GM19328 (cell line): ENCODE data around the gene PPFIA1.
A peak's percentile ranks its signal among the peaks of the same experiment; 100 is the strongest.

ENCODE experiments used
- ATAC-seq: cut with Tn5 transposase; IDR thresholded peaks from one replicate; pipeline ENCODE4 v1.9.1; 2021; ENCODE audit warnings: mild to moderate bottlenecking, moderate library complexity; ENCODE audit not compliant: unreplicated experiment

PPFIA1 gene

DNA sequence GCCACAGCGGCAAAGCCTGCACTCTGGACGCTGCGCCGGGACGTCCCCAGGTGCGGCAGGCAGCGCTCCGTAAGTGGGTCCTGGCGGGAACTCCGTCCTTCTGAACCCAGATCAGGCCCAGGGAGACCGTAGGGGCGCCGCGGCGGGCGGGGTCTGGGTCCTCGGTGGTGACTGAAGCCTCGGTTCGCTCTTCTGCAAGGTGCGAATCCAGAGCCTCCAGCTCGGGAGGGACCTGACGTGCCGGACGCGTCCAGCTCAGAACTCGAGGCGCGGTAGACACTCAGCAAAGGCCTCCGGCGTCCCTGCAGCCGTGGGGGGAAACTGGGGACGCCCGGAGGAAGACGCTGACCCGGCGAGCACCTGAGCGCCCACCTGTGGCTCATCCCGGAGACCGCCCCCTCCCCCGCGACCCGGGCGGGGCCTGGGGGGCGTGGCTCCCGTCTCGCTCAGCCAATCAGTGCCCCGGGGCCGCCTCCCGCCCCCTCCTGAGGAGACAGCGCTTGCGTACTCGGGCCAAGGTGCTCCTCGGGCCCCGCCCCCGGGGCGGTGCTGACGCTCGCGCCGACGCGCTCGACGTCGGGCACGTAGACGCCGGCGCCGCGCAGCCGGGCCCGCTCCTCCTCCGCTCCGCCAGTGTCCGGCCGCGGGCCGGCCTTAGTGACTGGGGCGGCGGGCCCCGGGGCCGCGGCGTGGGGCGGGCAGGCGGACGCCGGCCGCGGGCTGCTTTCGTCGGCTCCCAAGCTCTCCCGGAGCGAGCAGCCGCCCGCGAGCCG is at the start of gene PPFIA1:
PPFIA1 (plus strand) TSS at position 587 of the 773 bp plus-strand sequence. CDS start 1,483 bp downstream, outside the sequence.
- ATAC-seq: peak; percentile 84

DNA sequence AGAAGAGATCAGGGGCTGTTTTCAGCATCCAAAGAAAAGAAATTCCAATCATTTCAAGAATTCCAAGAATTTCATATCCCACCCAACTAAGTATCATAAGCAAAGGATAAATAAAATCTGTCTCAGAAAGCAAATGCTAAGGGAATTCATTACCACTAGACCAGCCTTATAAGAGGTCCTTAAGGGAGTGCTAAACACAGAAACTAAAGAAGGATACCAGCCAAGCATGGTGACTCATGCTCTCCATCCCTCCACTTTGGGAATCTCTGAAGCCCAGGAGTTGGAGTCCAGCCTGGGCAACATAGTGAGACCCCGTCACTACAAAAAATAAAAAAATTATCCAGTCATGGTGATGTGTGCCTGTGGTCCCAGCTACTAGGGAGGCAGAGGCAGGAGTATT is 49.6 kb upstream of the PPFIA1 start:
- no peak for ATAC-seq

DNA sequence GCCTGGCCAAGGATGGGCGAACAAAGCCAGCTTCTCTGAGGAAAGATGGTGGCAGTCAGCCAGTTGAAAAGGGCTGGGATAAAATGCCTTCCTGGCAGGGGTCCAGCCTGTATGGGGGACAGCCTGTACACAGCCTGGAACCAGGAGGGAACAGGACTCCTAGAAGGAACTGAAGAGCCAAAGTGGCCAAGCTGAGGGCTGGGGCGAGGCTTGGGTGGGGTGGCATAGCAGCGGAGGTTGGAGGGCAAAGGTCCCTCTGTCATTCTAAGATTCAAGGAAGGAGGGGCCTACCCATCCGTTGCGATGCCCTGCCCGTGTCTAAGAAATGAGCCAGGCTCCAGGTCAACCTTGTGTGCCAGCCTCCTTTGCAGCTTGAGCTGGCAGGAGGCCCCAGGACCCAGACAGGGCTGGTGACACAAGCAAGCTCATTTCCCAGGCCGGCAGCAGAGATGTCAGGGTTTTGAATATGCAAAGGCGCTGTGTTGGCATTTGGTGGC is 44.8 kb upstream of the PPFIA1 start:
- no peak for ATAC-seq

DNA sequence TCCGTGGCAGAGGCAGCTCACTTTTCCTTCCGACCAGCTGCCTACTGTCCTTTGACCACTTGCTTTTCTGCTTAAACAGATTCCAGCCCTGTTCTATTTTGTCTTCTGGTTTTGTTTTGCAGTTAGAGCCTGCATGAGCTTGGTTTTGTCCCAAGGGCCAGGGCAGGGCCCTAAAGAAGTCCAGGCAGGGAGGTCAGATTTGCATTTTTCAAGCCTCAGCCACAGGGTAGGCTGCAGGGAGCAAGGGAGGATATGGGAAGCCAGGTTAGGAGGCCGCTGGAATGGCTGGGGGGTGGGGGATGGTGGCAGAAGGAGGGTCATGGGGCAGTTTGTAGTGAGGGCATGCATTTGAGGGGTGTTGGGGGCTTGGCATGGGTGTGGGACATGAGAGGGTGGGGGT is 44.3 kb upstream of the PPFIA1 start:
- ATAC-seq: no peak

DNA sequence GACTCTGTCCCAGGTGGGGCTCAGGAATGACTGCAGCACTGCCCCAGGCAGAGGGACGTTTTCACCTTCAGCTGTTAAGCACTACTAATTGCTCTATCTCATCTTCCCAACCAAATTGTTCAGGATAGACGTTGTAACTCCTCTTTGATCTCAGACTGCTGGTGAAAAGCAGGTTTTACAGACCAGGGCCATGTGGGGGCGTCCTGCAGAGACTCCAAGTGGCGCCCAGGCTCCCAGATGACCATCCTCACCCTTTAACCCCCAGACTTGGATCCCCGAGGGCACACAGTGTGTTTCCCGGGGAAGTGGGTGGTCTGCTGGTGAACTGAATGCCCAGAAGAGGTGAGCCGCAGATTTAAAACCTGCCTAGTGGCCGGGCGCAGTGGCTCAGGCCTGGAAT is 43.5 kb upstream of the PPFIA1 start:
- no peak for ATAC-seq

DNA sequence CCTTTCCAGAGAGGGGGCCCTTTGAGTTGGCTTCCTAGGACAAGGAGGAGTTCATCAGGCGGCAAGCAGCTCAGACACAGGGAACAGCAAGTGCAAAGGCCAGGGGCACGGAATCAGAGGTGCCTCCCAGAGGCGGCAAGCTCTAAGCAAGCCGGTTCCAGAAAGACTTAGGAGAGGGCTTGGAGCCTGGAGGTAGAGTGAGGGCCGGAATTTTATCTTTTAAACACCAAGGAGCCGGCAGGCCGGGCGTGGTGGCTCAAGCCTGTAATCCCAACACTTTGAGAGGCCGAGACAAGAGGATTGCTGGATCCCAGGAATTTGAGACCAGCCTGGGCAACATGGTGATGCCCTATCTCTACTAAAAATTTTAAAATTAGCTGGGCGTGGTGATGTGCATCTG is 40.8 kb upstream of the PPFIA1 start:
- ATAC-seq: no peak

DNA sequence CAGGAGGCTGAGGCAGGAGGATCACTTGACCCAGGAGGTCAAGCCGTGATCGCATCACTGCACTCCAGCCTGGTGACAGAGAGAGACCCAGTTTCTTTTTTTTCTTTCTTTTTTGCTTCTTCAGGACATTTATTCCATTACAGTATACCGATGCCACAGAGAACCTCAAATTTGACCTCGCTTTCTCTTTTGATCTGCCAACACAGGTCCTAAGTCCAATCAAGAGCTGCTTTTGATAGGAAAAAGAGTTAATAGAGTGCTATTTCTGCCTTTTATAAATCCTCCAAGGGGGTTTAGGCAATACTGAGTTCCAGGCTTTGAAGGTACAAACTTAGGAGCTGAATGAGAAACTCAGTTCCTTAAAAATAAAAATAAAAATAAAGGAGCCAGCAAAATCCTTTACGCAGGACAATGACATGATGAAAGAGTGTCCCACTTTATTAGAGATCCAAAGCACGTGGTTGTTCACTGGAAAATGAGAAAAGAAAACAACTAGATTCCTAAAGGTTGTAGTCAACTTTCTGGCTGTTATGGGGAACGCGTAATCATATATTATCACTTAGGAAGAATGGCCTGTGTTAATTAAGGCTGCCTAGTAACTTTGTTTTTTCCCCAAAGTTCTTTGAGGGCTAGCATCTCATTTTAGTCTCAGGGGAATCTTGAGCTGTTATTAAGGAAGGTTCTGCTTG is 40.2 kb upstream of the PPFIA1 start:
- no peak for ATAC-seq

DNA sequence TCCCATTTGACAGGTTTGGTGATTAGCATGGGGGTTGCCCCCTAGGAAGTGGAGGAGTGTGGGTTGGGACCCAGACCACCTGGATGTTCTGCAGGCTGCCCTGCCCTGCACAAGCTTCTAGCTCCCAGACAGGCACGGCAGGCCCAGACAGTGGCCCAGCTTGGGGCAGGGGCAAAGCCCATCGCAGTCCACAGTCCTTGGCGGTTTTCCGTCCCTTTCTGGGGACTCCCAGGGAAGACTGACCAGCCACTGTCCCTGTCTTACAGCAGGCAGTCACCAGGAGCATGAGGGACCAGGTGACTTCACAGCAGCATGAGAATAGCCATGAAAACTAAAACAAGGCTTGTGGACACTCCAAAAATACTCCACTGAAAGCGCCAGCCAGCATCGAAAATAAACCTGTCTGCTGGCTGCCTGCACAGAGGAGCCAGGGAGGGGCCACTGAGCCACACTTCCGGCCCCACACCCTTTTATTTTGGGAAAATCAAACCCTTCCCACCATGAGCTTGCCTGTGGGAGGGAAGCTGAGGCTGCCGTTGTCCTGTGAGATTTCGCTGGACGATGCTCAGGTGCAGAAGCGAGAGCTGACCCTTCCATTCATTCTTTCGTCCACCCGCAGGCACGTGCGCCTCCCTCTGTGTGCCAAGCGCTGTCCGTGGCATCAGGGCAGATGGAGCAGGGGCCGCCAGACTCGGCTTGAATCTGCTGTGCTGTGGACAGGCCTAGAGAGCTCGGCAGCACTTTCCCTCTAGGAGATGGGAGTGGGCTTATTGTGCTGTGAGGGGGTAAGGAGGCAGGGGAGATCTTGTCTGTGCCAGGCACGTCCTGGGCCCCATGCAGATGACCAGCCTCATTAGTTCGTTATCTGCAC is 39.4 kb upstream of the PPFIA1 start:
- no peak for ATAC-seq

DNA sequence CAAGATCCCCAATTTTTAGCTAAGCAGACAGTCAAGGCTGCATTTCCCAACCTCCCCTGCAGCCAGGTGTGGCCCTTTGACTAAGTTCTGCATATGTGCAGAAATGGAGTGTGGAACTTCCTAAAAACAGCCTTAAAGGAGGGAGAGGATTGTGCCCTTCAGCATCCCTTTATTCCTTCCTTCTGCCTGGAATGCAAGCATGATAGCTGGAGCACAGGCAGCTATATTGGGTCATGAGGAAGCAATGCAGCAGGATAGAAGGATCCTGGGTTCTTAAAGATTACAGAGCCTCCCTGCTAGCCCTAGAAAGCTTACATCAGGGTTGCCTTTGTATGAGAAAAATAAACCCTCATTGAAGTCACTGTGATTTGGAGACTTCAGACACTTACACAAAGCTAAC is 37.5 kb upstream of the PPFIA1 start:
- ATAC-seq: no peak

DNA sequence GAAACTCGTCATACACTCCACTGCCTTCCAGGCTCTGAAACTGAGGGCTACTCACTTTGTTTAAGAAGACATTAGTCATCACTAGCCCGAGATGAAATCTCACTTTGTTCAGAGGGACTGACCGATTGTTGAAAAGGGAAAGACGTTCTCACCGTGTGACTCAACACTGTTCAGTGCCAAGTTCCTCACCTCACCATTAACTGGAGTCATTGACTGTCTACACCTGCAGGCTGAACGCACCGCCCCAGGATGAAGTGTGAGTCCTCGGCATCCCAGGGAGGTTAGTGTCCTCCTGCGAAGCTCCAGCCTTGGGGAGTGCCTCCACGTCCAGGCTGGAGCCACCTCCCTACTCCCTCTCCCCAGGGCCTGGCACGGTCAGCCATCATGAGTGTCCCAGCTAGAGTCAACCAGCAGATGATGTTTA is 37.0 kb upstream of the PPFIA1 start:
- no peak for ATAC-seq

DNA sequence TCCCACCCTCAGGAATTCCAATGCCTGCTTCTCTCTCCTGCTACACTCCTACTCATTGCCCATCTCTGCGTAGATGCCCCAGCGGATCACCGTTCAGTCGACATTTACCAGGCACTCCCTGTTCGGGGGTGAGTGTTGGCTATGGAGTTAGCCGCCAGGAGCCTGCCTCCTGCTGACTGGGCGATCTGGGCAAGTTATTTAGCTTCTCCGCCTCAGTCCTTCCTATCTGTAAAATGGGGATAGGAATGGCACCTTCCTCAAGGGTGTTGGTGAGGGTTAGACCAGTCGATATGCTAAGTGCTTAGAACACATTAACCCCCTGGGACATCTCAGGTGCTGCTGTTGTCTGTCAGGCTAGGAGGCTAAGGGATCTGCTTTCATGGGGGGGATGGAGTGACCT is 36.5 kb upstream of the PPFIA1 start:
- ATAC-seq: no peak

DNA sequence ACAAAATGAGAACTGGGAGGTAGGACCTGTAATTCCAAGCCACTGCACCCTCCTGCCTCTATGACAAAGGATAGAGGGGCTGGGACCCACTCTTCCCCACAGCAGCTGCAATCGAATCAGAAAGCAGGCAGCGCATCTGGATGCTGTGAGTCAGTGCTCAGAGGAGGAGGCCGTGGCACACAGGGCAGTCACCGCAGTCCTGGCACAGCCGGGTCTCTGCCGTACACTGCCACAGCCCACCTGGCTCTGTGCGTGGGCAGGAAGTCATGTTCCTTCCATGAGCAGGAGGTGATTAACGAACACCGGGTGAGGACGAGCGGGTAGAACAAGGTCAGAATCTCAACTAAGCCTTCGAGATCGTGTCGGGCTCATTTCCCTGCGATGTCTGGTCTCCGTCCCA is 30.2 kb upstream of the PPFIA1 start:
- ATAC-seq: no peak

DNA sequence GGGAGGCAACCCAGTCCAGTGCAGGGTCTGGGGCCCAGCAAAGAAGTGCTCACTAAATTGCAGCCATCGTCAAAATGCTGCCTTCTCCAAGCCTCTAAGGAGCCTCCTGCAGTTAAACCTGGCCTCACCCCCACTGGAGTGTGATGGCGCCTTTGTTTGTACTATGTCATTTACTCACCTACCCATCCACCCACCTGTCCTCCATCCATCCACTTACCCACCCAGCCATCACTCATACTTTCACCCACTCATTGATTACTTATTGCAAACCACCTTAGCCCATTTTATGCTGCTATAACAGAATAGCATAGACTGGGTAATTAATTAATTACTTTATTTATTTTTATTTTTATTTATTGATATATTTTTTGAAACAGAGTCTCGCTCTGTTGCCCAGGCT is 28.8 kb upstream of the PPFIA1 start:
- ATAC-seq: no peak

DNA sequence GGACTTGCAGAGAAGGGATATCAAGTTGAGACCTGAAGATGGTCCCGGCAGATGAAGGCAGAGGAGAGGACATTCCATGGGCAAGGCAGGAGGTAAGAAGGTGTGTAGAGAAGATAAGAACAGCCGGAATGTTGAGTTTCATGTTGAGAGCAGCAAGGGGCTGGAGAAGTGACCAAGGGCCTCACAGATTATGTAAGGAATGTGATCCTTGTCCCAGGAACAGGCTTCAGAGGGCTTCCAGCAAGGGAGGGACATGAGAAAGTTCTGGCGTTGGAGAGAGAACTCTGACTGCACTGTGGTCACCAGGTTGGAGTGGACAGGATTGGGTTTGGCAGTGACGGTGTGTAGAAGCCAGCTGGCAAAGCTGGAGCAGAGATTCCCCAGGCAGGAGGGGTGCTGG is 27.6 kb upstream of the PPFIA1 start:
- no peak for ATAC-seq

DNA sequence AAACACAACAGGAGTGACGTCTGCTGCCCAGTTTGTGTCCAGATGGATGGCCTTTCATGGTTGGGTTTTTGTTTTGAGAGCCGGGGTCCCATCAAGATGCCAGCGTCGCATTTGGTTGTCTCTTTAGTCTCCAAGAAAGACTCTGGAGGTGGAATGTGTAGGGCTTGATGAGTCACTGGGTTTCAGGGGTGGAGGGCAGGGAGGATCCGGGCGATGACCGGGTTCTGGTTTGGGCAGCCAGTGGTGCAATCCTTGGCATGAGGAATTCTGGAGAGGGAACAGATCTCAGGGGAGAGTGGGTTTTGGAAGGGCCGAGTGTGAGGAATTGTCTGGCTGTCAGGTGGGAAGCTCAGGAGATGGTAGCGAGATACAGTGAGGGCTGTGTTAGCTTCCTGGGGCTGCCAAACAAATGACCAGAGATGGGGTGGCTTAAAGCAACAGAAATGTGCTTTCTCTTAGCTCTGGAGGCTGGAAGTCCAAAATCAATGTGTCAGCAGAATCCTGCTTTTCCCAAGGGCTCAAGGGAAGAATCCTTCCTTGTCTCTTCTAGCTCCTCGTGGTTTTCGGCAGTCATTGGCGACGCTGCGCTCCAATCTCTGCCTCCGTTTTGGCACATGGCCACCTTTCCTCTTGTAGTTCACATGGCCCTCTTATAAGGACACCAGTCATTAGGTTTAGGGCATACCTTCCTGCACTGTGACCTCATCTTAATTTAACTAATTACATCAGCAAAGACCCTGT is 26.4 kb upstream of the PPFIA1 start:
- no peak for ATAC-seq

DNA sequence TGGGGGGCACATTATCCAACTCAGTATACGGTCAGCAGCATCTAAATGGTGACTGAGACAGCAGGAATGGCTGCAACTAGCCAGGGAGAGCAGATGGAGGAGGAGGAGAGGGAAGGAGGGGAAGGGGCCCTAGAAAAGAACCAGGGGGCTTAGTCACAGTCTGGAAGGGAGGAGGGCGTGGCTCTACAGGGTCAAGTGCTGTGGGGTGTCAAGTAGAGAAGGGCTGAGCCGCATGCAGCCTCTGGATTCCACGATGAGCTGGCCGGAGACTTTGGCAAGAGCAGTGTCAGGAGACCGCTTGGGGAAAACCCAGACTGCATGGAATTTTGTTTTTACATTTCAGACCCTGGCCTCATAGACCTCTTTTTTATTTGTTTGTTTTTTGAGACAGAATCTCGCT is 25.8 kb upstream of the PPFIA1 start:
- no peak for ATAC-seq

DNA sequence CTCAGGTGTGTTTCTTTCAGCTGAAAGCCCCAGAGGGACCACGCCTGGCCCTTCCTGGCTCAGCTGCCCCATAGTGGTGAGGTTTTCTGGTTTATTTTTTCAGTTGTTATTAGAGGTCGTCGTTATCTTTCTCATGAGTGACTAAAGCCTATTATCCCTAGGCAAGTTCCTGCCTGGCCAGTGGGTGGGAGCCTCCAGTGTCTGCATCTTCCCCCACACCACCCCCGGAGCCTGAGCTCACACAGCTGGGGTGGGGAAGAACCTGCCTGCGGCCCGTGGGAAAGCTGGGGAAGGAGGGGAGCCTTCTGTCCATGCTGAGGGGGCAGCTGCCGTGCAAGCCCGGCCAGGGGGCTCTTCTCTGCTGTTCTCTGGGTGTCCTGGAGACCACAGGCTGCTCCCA is 24.3 kb upstream of the PPFIA1 start:
- ATAC-seq: no peak

DNA sequence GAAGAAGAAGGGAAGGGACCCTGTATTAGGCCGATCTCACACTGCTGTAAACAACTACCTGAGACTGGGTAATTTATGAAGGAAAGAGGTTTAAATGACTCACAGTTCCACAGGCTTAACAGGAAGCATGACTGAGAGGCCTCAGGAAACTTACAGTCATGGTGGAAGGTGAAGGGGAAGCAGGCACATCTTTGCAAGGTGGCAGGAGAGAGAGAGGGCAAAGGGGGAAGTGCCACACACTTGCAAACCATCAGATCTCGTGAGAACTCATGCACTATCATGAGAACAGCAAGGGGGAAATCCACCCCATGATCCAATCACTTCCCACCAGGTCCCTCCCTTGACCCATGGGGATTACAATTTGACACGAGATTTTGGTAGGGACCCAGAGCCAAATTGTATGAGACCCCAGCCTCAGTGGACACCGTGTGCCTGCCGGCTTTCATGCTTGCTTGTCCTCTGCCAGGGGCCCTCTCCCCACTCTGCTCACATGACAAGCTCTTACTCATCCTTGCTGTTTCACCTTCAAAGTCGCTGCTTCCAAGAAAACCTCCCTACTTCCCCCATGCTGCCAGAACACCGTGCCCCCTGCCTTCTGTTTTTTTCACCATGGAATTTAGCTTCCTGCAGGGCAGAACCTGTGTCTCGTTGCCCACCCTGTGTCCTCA is 23.3 kb upstream of the PPFIA1 start:
- no peak for ATAC-seq

DNA sequence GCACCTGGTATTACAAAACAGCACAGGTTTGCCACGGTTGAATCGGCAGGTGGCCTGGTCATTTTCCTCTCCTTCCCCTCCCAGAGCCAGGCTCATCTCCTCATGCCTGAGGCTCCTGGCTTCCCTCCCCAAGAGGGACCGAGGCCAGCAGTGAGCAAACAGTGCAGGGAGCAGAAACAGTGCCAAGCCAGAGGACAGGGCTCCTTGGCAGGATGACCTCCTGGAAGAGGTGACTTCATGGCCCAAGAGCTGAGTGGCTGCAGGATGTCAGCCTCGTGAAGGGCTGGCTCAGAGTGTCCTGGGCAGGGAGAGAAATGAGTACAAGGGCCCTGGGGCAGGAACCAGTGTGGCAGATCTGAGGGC is 22.8 kb upstream of the PPFIA1 start:
- ATAC-seq: no peak
